K562 (cell line): ENCODE measurements around the gene MCRS1. TPM values are rescaled to one million over a fixed set of nuclear protein-coding genes. Genes with fewer than 3 reads are reported as not detected.

Experiments used
- BMI1 ChIP-seq: fragments of 150-350 bp; IDR thresholded peaks from 2 replicates; pipeline ENCODE4 v1.6.1; 2014; ENCODE audit warnings: low read length
- CBFB ChIP-seq: sonication (generic); formaldehyde crosslinking; IDR thresholded peaks from 2 replicates; pipeline ENCODE4 v1.4.0; 2020; ENCODE audit warnings: mild to moderate bottlenecking, missing genetic modification reagents
- CLOCK ChIP-seq: fragments of 250-450 bp; sonication (Bioruptor Pico); IDR thresholded peaks from 2 replicates; pipeline ENCODE4 v1.4.0; 2020; ENCODE audit warnings: mild to moderate bottlenecking, moderate library complexity, borderline replicate concordance
- CTCF ChIP-seq, 3 experiments: IDR thresholded peaks in 2 of 3; conservative IDR thresholded peaks in 1 of 3; 2 replicates each; pipeline ENCODE4 v1.5.1; 2011 to 2012; ENCODE audit warnings: low read length in 3 of 3, mild to moderate bottlenecking in 3 of 3, control low read depth in 2 of 3, improper control_type of control experiment in 1 of 3, inconsistent platforms in 1 of 3, low read depth in 1 of 3, mixed read lengths in 1 of 3, moderate library complexity in 1 of 3; ENCODE audit not compliant: insufficient read depth in 2 of 3
- E2F3 ChIP-seq: fragments of 250-450 bp; sonication (Bioruptor Pico); IDR thresholded peaks from 2 replicates; pipeline ENCODE4 v1.4.0; 2020; ENCODE audit warnings: mild to moderate bottlenecking
- ETS1 ChIP-seq: conservative IDR thresholded peaks from 2 replicates; pipeline ENCODE4 v1.6.1; 2011; ENCODE audit warnings: low read depth, mild to moderate bottlenecking, low read length; ENCODE audit not compliant: control insufficient read depth
- FOXM1 ChIP-seq, 2 experiments: fragments of 450-650 bp in 1 of 2; sonication (generic) in 1 of 2; formaldehyde crosslinking in 1 of 2; IDR thresholded peaks; 2 replicates each; pipeline versions ENCODE4 v1.6.1 to v1.9.0; 2017 to 2022; ENCODE audit warnings: low read depth in 2 of 2, mild to moderate bottlenecking in 2 of 2, missing genetic modification reagents in 1 of 2, moderate library complexity in 1 of 2
- ILF3 ChIP-seq: fragments of 450-650 bp; IDR thresholded peaks from 2 replicates; pipeline ENCODE4 v1.6.1; 2018; ENCODE audit warnings: antibody characterized with exemption, mild to moderate bottlenecking, moderate library complexity, borderline replicate concordance
- NFRKB ChIP-seq: fragments of 450-650 bp; IDR thresholded peaks from 2 replicates; pipeline ENCODE4 v1.6.1; 2016; ENCODE audit warnings: low read depth
- PKNOX1 ChIP-seq: fragments of 450-650 bp; IDR thresholded peaks from 2 replicates; pipeline ENCODE4 v1.6.1; 2016
- RFX1 ChIP-seq: fragments of 450-650 bp; IDR thresholded peaks from 2 replicates; pipeline ENCODE4 v1.6.1; 2016; ENCODE audit warnings: mild to moderate bottlenecking, moderate library complexity
- SRSF1 ChIP-seq: fragments of 200-400 bp; formaldehyde crosslinking; IDR thresholded peaks from 2 replicates; pipeline ENCODE4 v1.6.1; 2017; ENCODE audit warnings: mild to moderate bottlenecking, low read depth, low read length, moderate library complexity
- ZBTB43 ChIP-seq: sonication (generic); formaldehyde crosslinking; IDR thresholded peaks from 2 replicates; pipeline ENCODE4 v1.8.0; 2023; ENCODE audit warnings: mild to moderate bottlenecking, missing genetic modification reagents
- ZNF511 ChIP-seq: sonication (generic); formaldehyde crosslinking; IDR thresholded peaks from 2 replicates; pipeline ENCODE4 v1.8.0; 2022; ENCODE audit warnings: mild to moderate bottlenecking, missing genetic modification reagents
- ZNF79 ChIP-seq: fragments of 250-450 bp; sonication (Bioruptor Pico); IDR thresholded peaks from 2 replicates; pipeline ENCODE4 v1.4.0; 2020; ENCODE audit warnings: low read depth, mild to moderate bottlenecking, moderate library complexity
- ZSCAN32 ChIP-seq: fragments of 450-650 bp; formaldehyde crosslinking; IDR thresholded peaks from 2 replicates; pipeline ENCODE4 v1.4.0; 2020; ENCODE audit warnings: mild to moderate bottlenecking, moderate library complexity
- polyA plus RNA-seq, 8 experiments: library from polyadenylated mRNA; depleted of rRNA in 4 of 8; stranded (reverse) in 5 of 8; unstranded in 3 of 8; fragments of >200 nt; fragmentation: Nextera tagmentation in 2 of 8; fragmentation: Illumina TruSeq in 1 of 8; extraction: Ambion mirVana in 2 of 8; extraction: Trizol in 1 of 8; gene quantifications; 2 replicates each; pipeline versions ENCODE4 v1.2.1 to v1.2.3, GENCODE V29; 2011 to 2014; ENCODE audit warnings: inconsistent platforms in 1 of 8, missing spikeins in 1 of 8
- total RNA-seq, 7 experiments: library from RNA; depleted of rRNA in 6 of 7; stranded (reverse); fragments of >200 nt in 6 of 7; fragmentation: Illumina TruSeq in 2 of 7; extraction: Trizol in 2 of 7; gene quantifications; 2 replicates each; pipeline versions ENCODE4 v1.2.1 to v1.2.3, GENCODE V29; 2011 to 2021; ENCODE audit warnings: low replicate concordance in 1 of 7

The MCRS1 gene
- total and polyA plus RNA-seq, 9 of the 15 experiments (the other 6 are each of a cell fraction or from before 2014, with no cell fraction given): 50.0 to 100 (median 73.2) TPM

GRCh38 chr12:49580572-49581535 is 12.9 kb upstream of the MCRS1 start (continued):
- TF ChIP-seq NFRKB (no peak), ILF3 (no peak), FOXM1 (IDR thresholded peaks at IDR 0.05; ENCODE audit: low read depth) (no peak), FOXM1 (CRISPR knock-in tag; IDR thresholded peaks at IDR 0.05; ENCODE audit: low read depth) (no peak), ZNF79 (no peak), PKNOX1 (peak; percentile 82), ETS1 (no peak), SRSF1 (no peak), ZSCAN32 (CRISPR knock-in tag) (no peak), CBFB (0 out of 2 replicates have a peak, but pooled peaks have one; percentile 60), ZNF511 (CRISPR knock-in tag) (no peak), BMI1 (no peak), E2F3 (CRISPR knock-in tag) (no peak), ZBTB43 (CRISPR knock-in tag) (no peak), RFX1 (no peak), CTCF (IDR thresholded peaks at IDR 0.05 in 2 of 3, conservative IDR thresholded peaks at IDR 0.05 in 1 of 3; ENCODE audit: insufficient read depth in 2 of 3, low read depth in 1 of 3, low read length in 3 of 3) (peak; percentile 84 to 93 (median 92)), CLOCK (CRISPR knock-in tag) (no peak)
